Ramos (cell line): ENCODE data around the gene ELOA.

Experiments used
- in situ Hi-C: fragments of 300-500 bp; cut with MboI; formaldehyde crosslinking; loops from one replicate; pipeline ENCODE4 v1.14.3; 2022; ENCODE audit warnings: low sequenced_read_pairs; ENCODE audit not compliant: unreplicated experiment

Gene ELOA

DNA sequence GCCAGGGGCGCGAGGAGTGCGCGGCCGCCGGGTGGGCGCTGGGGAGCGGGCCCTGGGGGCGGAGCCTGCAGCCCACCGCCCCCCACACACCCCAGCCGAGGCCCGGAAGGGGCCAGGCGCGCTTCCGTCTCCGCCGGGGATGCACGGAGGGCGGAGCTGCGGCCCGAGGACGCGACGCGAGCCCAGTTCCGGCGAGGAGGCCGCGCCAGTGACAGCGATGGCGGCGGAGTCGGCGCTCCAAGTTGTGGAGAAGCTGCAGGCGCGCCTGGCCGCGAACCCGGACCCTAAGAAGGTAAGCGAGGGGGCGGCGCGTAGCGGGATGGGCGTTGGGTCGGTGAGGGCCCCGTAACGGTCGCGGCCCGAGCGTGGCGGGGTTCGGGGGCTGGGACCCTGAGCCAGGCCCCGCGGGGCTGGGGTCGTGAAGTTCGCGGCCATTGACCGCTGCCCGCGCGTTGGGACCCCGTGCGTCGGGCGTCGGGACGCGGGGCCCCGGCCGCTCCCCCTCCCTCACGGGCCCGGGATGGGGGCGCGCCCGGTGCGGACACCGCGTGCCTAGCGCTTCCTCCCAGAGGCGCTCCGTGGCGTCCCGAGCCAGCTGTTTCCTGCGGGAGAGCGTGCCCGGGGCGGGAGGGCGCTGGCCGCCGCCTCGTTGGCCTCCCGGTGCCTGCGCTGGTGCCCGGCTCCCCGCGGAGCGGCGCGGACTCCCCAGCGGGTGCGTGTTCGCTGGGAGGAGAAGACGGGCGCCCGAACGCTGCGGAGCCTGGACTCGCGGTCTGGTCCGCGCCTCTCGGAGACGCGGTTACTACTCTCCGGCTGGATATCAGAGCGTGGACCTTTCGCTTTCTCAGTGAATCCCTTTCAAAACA, at the start of gene ELOA:
TSS of gene ELOA (plus strand) at position 185 of the 866 bp plus-strand sequence. CDS start at position 218, 33 bp downstream.
- in situ Hi-C loops: no loop called here

DNA sequence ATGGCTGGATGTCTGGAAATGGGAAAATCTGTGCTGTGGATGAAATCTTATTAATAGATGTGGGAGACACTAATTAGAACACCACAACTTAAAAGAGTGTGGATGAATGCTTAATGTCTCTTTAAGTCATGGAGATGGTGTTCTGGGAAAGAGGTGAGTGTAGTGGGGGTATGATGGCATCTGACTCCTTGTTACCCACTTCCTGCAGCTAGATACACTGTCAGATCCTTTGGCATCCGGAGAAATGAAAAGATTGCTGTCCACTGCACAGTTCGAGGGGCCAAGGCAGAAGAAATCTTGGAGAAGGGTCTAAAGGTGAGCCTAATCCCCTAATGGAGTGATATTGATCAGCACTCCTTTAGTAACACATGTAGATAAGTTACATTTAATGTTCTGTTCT, 49.7 kb upstream of the ELOA start:
- in situ Hi-C loops: no loop called here

DNA sequence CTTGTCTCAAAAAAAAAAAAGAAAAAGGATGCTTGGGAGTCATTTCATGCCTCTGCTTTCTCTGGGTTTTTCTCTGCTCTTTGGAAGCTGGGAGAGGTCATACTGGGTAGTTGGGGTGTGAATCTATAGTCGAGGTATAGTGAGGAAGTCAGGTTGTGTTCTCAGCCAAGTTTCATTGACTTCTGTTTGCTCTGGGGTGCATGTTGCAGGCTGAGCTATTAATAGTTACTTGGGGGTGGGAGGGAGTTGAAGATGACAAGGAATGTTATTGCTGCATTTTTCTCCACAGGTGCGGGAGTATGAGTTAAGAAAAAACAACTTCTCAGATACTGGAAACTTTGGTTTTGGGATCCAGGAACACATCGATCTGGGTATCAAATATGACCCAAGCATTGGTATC, 48.9 kb upstream of the ELOA start:
- in situ Hi-C loops: no loop called here

DNA sequence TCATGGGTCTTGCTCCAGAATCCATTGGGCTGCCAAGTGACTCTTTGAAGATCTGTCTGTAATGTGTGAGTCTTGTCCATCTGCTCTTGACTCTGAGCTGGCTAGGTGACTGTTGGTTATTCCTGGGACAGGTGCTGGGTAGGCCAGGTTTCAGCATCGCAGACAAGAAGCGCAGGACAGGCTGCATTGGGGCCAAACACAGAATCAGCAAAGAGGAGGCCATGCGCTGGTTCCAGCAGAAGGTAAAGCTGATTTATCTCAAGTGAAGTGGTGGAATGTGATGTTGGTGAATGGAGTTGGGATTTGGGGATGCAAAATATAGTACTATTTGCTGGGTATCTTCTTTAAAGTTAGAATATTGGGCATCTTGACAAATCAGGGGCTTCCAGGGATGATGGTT, 47.6 kb upstream of the ELOA start:
- in situ Hi-C loops: no loop called here

- in situ Hi-C loops: no loop called here
These were observed 46.8 kb upstream of the ELOA start for GRCh38 chr1:23696335-23696989.

- in situ Hi-C loops: no loop called here
These were observed 44.8 kb upstream of the ELOA start for GRCh38 chr1:23698466-23698865.

DNA sequence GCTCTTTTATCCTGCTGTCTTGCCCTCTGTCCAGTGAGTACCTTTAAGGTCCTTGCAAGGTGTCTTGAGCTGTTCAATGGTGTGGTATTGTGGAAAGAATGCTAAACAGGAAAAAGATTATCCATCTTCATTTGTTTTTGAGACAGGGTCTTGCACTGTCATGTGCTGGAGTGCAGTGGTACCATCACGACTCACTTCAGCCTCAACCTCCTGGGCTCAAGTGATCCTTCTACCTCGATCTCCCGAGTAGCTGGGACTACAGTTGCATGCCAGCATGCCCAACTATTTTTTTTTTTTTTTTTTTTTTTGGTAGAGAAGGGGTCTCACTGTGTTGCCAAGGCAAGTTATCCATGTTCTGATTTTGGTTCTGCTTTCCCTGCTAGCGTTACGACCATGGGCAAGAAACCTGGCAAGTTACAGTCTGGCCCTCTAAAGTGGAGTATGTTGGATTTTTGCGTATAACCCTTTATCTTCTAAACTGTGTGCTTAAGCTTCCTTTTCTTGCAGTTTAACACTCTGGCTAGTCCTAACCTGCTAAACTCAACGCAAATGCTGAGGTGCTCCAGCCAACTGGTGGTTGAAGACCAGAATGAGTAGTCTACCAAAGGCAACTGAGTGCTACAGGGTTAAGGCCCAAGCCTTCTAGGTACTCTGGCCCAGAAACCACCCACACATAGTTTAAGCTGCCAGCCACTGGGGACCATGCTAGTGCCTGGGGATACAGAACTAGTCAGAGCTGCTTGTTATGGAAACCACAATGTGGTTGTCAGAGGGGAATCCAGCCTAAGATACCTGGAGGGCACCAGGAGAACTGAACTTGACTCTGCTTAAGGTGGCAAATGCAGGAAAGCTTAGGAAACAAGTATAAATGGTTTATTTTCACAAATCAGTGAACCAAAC, 43.7 kb upstream of the ELOA start:
- in situ Hi-C loops: no loop called here

DNA sequence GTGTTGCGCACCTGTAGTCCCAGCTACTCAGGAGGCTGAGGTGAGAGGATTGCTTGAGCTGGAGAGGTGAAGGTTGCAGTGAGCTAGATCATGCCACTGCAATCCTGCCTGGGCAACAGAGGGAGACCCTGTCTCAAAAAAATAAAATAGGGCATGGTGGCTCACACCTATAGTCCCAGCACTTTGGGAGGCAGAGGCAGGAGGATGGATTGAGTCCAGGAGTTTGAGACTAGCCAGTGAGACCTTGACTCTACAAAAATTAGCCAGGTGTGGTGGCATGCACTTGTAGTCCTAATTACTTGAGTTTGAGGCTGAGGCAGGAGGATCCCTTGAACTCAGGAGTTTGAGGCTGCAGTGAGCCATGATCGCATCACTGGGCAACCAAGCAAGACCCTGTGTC, 42.0 kb upstream of the ELOA start:
- in situ Hi-C loops: no loop called here

GRCh38 chr1:23701996-23702395, 41.3 kb upstream of the ELOA start:
- in situ Hi-C loops: no loop called here

DNA sequence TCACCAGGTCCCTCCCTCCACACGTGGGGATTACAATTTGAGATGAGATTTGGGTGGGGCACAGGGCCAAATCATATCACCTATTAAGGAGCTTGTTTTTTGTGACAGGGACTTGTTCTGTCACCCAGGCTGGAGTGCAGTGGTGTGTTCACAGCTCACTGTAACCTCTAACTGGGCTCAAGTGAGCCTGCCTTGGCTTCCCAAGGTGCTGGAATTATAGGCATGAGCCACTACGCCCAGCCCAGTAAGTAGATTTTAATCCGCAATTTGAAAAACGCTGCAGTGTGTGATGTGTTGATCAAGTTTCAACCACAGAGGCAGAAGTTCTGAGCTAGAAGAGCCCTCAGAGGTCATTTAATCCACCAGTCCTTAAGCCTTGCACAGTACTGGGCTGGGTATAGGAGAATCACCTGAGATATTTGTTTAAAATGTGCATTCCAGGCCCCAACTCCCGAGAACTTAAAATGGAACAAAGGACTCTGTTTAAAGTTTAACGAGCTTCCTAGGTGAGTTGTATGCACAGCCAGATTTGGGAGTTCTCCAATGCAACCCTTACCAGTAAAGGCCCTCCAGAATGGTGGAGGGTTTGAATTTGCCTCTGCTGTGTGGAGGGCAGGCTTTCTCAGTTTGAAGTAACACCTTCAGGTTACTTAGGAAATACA, 38.3 kb upstream of the ELOA start:
- in situ Hi-C loops: no loop called here

DNA sequence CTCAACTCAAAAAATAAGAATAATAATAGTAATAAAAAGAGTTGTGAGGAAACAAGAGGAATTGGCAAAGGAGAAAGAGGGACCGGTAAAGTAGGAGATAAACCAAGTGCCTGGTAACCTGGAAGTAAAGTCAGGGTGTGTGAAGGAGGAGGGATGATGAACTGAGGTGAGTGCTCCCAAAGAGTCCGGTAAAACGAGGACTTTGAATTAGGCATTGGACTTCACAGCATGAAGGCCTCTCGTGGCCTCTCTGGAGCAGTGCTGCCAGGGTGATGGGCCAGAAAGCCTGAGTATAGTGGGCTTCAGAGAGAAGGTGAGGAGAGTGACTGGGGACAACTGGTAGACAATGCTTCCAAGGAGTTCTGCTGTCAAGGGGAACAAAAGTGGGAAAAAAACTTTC, 34.0 kb upstream of the ELOA start:
- in situ Hi-C loops: no loop called here

- in situ Hi-C loops: no loop called here
These were observed 24.8 kb upstream of the ELOA start for GRCh38 chr1:23718482-23718881.

GRCh38 chr1:23719162-23719820, 24.0 kb upstream of the ELOA start:
- in situ Hi-C loops: no loop called here

DNA sequence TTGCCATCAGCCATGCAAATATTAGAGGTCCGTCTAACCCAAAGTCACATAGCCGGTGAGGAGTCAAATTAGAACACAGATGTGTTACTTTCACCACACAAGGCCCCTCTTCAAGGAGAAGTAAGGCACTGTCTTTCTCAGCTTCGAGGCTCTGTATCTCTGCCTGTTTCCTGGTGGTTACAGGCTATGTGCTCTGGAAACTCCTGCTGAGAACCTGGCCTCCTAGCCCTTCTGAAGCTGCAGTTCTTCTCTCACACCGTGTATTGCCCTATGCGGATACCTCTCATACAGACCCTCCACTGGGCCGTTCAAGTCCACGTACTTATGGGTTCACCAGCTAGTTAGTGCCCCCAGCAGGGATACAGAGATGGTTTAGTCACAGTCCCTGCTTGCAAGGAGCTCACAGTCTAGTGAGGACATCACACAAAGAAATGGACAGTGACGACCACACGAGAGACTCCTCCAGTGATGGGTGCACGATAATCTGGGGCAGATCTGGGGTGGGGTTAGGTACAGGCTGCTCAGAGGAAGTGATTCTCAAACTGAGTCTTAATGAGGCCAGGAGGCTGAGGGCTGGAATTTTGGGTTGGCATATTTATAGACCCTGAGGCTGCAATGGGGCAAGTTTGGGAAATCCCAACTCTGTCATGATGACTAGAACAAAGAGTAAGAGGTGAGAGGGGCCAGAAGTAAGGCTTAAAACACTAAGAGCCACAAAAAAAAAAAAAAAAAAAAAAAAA, 22.8 kb upstream of the ELOA start:
- in situ Hi-C loops: no loop called here

- in situ Hi-C loops: no loop called here
These were observed 20.6 kb upstream of the ELOA start for GRCh38 chr1:23722652-23723051.

- in situ Hi-C loops: no loop called here
These were observed 16.6 kb upstream of the ELOA start for GRCh38 chr1:23726686-23727085.

DNA sequence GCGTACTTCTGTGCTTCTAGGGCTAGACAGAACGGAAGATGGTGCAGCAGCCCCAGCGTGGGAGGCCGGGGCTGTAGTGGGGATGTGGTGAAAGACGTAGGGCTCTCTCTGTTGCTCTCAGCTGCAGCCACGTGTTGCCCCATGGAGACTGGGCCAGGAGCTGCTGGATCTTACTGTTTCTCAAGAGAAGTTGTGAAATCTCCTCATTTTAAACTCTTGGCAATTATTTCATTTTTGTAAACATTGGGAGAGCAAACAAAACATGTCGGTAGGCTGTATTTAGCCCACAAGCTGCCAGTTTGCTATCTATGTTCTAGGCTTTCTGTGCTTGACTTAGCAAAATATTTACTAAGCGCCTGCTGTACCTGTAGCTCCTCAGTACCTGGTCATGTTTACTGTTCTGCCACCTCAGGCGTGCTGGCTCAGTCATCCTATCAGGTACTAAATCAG, 15.9 kb upstream of the ELOA start:
- in situ Hi-C loops: no loop called here

DNA sequence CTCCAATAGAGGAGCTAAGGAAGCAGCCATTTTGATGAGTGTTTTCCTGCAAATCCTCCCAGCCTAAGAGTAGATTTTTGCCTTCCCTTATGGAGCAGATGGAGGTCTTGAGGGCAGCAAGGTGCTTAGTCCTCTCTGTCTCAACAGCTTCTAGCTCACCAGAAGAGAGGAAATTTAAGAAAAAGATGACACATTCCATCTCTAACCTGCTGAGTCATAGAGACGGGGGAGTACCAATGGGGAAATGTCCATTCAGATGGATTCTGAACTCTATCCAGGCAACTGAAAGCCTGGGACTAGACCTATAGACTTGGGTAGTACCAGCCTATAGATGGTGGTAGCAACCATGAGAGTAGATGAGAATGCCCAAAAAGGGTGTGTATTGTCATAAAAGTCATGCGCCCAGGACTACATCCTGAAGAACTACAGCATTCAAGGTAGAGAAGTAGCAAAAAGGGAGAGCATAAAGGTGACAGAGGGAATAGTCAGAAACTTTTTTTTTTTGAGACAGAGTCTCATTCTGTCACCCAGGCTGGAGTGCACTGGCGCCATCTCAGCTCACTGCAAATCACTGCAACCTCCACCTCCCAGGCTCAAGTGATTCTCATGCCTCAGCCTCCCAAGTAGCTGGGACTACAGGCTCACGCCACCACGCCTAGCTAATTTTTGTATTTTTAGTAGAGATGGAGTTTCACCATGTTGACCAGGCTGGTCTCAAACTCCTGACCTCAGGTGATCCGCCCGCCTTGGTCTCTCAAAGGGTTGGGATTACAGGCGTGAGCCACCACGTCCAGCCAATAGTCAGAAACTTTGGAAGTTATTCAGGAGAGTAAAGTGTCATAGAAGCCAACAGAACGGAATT, 10.7 kb upstream of the ELOA start:
- in situ Hi-C loops: no loop called here
